Measurements from ENCODE around the gene RAPGEF6.
"Not testable (repeated sequence)": the region's sequence is repeated elsewhere in the genome, so short reads cannot be mapped to it uniquely, and the experiment has no call there.

RAPGEF6 gene

DNA sequence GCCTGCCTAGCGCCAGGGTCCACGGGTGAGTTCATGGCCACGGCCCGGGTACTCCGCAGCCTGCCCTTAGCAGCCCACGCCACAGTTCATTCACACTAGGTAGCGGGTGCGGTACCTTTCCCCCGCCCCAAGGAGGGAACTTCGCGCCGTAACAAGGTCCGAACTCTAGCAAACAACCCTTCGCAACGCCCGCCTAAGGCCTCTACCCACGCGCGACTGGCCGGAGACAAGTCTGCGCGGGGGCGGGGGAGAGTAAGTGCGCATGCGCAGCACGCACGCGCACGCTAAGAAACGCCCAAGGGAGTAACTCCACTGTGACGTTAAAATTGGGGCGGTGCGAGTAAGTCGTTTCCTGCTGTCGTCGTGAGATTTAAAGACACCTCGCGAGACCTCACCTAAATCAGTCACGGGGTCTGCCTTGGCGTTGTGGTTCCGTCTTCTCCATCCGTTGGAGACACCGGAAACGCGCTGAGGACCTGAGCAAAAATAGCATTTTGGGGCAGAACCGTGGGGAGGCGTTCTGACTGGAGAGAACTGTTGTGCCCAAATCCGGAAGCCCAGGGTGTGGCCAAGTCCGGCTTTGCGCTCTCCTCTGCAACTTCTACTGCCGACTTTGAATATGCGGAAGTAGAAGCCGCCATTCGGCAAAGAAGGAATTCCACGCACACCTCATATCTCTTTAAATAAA lies at the start of gene RAPGEF6:
Gene RAPGEF6 (minus strand): TSS at position 234 of the 688 bp plus-strand sequence. CDS start 199 bp downstream, at position 35.
- Histone ChIP-seq H3K36me3 (peaks cover 7% of the 10 kb centered on the region; the same call in 1 of the 2 replicates), H3K27ac (peak within 1 kb of the TSS; percentile 98), H4K20me1 (peaks cover 46% of the 10 kb centered on the region), H3K9me3 (no peaks in the 10 kb centered on the region), H3K9ac (peak within 1 kb of the TSS; percentile 97), H3K4me1 (peaks cover 72% of the 10 kb centered on the region), H3K4me3 (peak within 1 kb of the TSS; percentile 85), H3K27me3 (no peaks in the 10 kb centered on the region), H3K4me2 (peak within 1 kb of the TSS; percentile 89)
- no peak for TF ChIP-seq Cebpa-rat (IDR thresholded peaks at IDR 0.05)

DNA sequence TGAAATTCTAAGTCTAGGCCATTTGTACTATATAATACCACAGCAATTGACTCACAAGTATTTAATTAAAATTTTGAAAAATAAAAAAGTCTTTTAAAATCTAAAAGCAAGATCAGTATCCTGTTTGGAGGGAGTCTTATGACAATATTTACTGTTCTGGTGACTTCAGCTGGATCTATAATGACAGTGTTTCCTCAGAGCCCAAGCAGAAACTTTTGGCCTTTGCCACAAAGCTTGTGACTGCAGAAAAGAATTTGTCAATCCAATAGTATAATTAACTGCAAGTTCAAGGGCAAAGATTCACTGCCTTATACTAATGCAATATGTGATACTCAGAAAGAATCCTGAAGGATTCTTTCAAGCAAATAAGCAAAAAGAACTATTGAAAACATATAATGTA lies 49.6 kb upstream of the RAPGEF6 start:
- no peaks in the 10 kb centered on the region for H3K27me3 ChIP-seq
- H3K9ac ChIP-seq = no peak overlapping the region
- peaks cover 11% of the 10 kb centered on the region for H3K4me1 ChIP-seq
- peaks cover 37% of the 10 kb centered on the region for H3K36me3 ChIP-seq
- TF ChIP-seq Cebpa-rat (IDR thresholded peaks at IDR 0.05) = no peak
- no peaks in the 10 kb centered on the region for H4K20me1 ChIP-seq
- no peak overlapping the region for H3K27ac ChIP-seq
- H3K4me3 ChIP-seq = no peak overlapping the region
- no peaks in the 10 kb centered on the region for H3K9me3 ChIP-seq
- no peak overlapping the region for H3K4me2 ChIP-seq

DNA sequence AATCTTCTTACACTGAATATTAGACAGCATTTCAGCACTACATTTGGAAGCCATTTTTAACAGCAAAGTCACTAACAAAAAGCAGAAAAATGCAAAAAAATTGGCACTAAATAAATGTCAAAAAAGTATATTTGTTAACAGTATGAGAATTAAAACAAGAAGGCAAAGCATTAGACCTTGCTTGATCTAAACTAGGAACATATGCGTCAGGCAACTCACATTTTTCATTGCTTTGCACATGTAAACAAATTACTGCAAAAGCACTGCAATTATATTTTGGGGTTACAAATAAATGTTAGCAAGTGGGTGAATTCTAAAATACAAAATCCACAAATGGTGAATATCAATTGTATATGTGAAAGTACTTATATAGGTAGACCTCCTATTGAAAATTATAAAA lies 49.0 kb upstream of the RAPGEF6 start:
- H3K4me2 ChIP-seq = no peak overlapping the region

DNA sequence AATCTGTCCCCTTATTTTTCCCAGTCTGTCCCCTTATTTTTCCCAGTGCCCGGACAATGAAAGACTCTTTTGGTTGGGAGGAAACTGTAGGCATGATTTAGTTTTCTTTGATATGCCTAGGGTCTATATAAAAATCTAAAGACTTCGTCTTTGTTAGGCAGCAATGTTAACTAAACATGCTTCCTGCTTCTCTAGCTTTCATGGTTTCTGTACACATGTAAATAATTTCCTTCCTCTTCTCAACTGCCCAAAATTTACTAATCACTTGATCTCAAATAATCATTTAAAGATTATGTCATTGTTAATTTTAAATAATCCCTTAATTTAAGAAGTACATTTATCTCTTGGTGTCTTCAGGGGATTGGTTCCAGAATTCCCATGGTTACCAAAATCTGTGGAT lies 47.8 kb upstream of the RAPGEF6 start:
- H4K20me1 ChIP-seq = no peaks in the 10 kb centered on the region
- no peaks in the 10 kb centered on the region for H3K9me3 ChIP-seq
- H3K4me2 ChIP-seq = peak overlapping the region; percentile 37
- no peak for TF ChIP-seq Cebpa-rat (IDR thresholded peaks at IDR 0.05)
- peak overlapping the region; percentile 45 for H3K27ac ChIP-seq
- H3K4me3 ChIP-seq = no peak overlapping the region
- peaks cover 51% of the 10 kb centered on the region for H3K36me3 ChIP-seq
- H3K27me3 ChIP-seq = no peaks in the 10 kb centered on the region
- no peak overlapping the region for H3K9ac ChIP-seq
- peaks cover 11% of the 10 kb centered on the region for H3K4me1 ChIP-seq

More for the DNA sequence above, 49.0 kb upstream of the RAPGEF6 start:
- peaks cover 11% of the 10 kb centered on the region for H3K4me1 ChIP-seq
- no peak overlapping the region for H3K27ac ChIP-seq
- no peak overlapping the region for H3K4me3 ChIP-seq
- no peaks in the 10 kb centered on the region for H3K9me3 ChIP-seq
- no peaks in the 10 kb centered on the region for H4K20me1 ChIP-seq
- no peak for TF ChIP-seq Cebpa-rat (IDR thresholded peaks at IDR 0.05)
- H3K9ac ChIP-seq = no peak overlapping the region
- H3K27me3 ChIP-seq = no peaks in the 10 kb centered on the region
- H3K36me3 ChIP-seq = peaks cover 42% of the 10 kb centered on the region

- H3K27me3 ChIP-seq = no peaks in the 10 kb centered on the region
- H3K27ac ChIP-seq = peak overlapping the region; percentile 45; the same call in 1 of the 2 replicates
- H3K9me3 ChIP-seq = no peaks in the 10 kb centered on the region
- TF ChIP-seq Cebpa-rat (IDR thresholded peaks at IDR 0.05) = no peak
- no peak overlapping the region; the same call in 1 of the 2 replicates for H3K4me2 ChIP-seq
- peaks cover 11% of the 10 kb centered on the region for H3K4me1 ChIP-seq
- H4K20me1 ChIP-seq = no peaks in the 10 kb centered on the region
- no peak overlapping the region for H3K9ac ChIP-seq
- no peak overlapping the region for H3K4me3 ChIP-seq
- peaks cover 51% of the 10 kb centered on the region for H3K36me3 ChIP-seq
These were observed 47.1 kb upstream of the RAPGEF6 start for GRCh38 chr5:131682175-131682574.

- H3K4me1 ChIP-seq = peaks cover 11% of the 10 kb centered on the region
- no peak; the same call in 1 of the 2 replicates for TF ChIP-seq Cebpa-rat (IDR thresholded peaks at IDR 0.05)
- H3K4me3 ChIP-seq = no peak overlapping the region
- no peaks in the 10 kb centered on the region; the same call in 1 of the 2 replicates for H3K9me3 ChIP-seq
- H3K36me3 ChIP-seq = peaks cover 62% of the 10 kb centered on the region
- no peak overlapping the region for H3K27ac ChIP-seq
- no peak overlapping the region for H3K9ac ChIP-seq
- no peaks in the 10 kb centered on the region for H4K20me1 ChIP-seq
- H3K27me3 ChIP-seq = no peaks in the 10 kb centered on the region
- no peak overlapping the region for H3K4me2 ChIP-seq
These were observed 44.9 kb upstream of the RAPGEF6 start for GRCh38 chr5:131679911-131680310.

GRCh38 chr5:131678273-131678672 lies 43.2 kb upstream of the RAPGEF6 start:
- H3K36me3 ChIP-seq = peaks cover 78% of the 10 kb centered on the region
- H3K27ac ChIP-seq, H3K4me3 ChIP-seq, H3K9ac ChIP-seq, H4K20me1 ChIP-seq, H3K4me2 ChIP-seq, H3K27me3 ChIP-seq, H3K9me3 ChIP-seq: not testable (repeated sequence)
- H3K4me1 ChIP-seq = peaks cover 23% of the 10 kb centered on the region

DNA sequence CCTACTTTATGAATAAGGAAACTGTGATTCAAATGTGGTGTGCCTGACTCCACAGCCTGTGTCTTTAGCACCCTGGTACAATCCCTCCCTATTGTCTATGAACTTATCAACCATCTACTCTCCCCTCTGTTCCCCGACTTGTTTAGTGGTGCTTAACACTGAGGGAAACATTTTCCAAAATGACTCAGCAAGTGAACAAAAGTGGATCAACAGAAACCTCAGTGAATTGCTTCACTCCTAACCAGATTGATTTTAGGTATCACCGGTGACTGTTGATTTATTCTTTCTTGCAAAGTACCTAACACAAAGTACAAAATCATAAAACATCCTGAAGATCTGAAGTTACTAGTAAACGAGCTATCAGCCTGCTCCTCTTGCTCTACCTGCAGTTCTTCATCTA lies 42.1 kb upstream of the RAPGEF6 start:
- Histone ChIP-seq H4K20me1 (no peaks in the 10 kb centered on the region), H3K9me3 (no peaks in the 10 kb centered on the region; the same call in 1 of the 2 replicates), H3K9ac (no peak overlapping the region), H3K4me2 (no peak overlapping the region), H3K4me3 (no peak overlapping the region), H3K27ac (no peak overlapping the region), H3K4me1 (peaks cover 13% of the 10 kb centered on the region), H3K36me3 (peaks cover 84% of the 10 kb centered on the region), H3K27me3 (no peaks in the 10 kb centered on the region)
- TF ChIP-seq Cebpa-rat (IDR thresholded peaks at IDR 0.05) = no peak

- H3K4me3 ChIP-seq = no peak overlapping the region
- H3K9me3 ChIP-seq = no peaks in the 10 kb centered on the region; the same call in 1 of the 2 replicates
- TF ChIP-seq Cebpa-rat (IDR thresholded peaks at IDR 0.05) = no peak
- no peak overlapping the region for H3K4me2 ChIP-seq
- H3K36me3 ChIP-seq = peaks cover 96% of the 10 kb centered on the region
- no peaks in the 10 kb centered on the region for H3K27me3 ChIP-seq
- peaks cover 13% of the 10 kb centered on the region for H3K4me1 ChIP-seq
- no peaks in the 10 kb centered on the region for H4K20me1 ChIP-seq
- no peak overlapping the region for H3K27ac ChIP-seq
- no peak overlapping the region for H3K9ac ChIP-seq
These were observed 37.7 kb upstream of the RAPGEF6 start for GRCh38 chr5:131672776-131673175.

DNA sequence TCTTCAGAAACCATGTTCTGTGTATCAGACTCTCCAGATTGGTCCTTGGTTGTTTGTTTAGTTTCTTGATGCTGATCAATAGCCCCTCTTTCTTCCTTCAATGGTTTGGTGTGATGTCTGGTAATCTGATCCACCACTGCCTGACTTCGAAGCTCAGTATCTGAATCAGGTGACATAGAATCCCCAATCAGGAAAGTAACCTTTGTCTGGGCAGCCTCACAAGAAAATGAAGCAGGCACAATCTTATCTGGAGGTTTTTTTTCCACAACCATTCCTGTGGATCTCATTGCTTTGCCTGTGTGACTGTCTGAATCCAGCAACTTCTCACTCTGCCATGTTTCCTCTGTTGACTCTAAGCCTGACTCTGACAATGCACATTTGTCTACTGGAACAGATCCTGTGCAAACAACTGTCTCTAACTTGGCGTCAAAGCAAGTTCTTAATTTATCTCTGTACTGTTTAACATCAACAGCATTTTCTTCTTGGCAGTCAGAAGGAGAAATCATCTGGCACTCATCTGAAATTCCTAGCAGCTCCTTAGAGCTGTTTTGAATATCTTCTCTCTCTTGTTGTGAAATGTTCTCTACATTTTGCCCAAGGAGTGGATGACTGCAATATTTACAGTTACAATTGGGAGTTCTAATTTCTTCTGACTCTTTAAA lies 37.1 kb upstream of the RAPGEF6 start:
- no peak overlapping the region for H3K4me2 ChIP-seq
- no peaks in the 10 kb centered on the region for H4K20me1 ChIP-seq
- H3K9ac ChIP-seq = no peak overlapping the region
- peaks cover 13% of the 10 kb centered on the region for H3K4me1 ChIP-seq
- TF ChIP-seq Cebpa-rat (IDR thresholded peaks at IDR 0.05) = no peak
- no peaks in the 10 kb centered on the region for H3K27me3 ChIP-seq
- peaks cover 96% of the 10 kb centered on the region for H3K36me3 ChIP-seq
- no peak overlapping the region for H3K27ac ChIP-seq
- H3K4me3 ChIP-seq = no peak overlapping the region
- no peaks in the 10 kb centered on the region; the same call in 1 of the 2 replicates for H3K9me3 ChIP-seq
